GM12872 (cell line): Measurements from ENCODE around the gene EBLN2.

Source experiments
- CTCF ChIP-seq: IDR thresholded peaks from 3 replicates; pipeline ENCODE4 v1.5.1; 2011; ENCODE audit warnings: low read depth, mild to moderate bottlenecking, low read length, moderate library complexity; ENCODE audit not compliant: insufficient read depth

Gene EBLN2

GRCh38 chr3:73061416-73061815, at the start of gene EBLN2:
Gene EBLN2 (plus strand): TSS chr3:73061659. CDS start chr3:73062082, 423 bp downstream.
- TF ChIP-seq CTCF, result no peak

GRCh38 chr3:73018298-73018697, 43.2 kb upstream of the EBLN2 start:
- no peak for TF ChIP-seq CTCF

- no peak for TF ChIP-seq CTCF
Observed at GRCh38 chr3:73018790-73019441, 42.5 kb upstream of the EBLN2 start.

GRCh38 chr3:73021301-73021835, 40.1 kb upstream of the EBLN2 start:
- no peak for TF ChIP-seq CTCF

GRCh38 chr3:73024836-73025235, 36.6 kb upstream of the EBLN2 start:
- TF ChIP-seq CTCF, result no peak

GRCh38 chr3:73026111-73026759, 35.2 kb upstream of the EBLN2 start:
- TF ChIP-seq CTCF, result no peak

GRCh38 chr3:73026760-73027113, 34.7 kb upstream of the EBLN2 start:
- TF ChIP-seq CTCF, result no peak
